GM19468 (cell line): Measurements from ENCODE around the gene KIAA1586.
"Not testable (repeated sequence)": the region's sequence is repeated elsewhere in the genome, so short reads cannot be mapped to it uniquely, and the experiment has no call there.

Experiments used
- ATAC-seq: cut with Tn5 transposase; IDR thresholded peaks from one replicate; pipeline ENCODE4 v1.9.1; 2021; ENCODE audit warnings: mild to moderate bottlenecking, moderate library complexity, moderate number of reproducible peaks; ENCODE audit not compliant: unreplicated experiment; ENCODE audit errors: extremely low read depth

The KIAA1586 gene

DNA sequence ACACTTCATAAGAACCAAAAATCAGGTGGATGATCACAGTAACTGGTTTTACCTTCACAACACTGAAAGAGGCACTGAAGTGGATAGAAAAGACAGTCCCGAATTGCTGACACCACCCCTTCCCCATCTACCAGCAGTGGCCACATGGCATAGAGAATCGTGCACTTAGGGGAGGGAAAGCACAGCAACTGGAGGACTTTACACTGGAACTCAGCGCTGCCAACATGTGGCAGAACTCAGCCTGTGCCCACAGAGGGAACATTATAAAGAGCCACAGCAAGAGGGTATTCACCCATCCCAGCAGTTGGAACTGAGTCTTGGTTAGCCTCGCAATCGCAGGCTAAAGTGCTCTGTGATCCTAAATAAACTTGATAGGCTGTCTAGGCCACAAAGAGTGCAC, 6.5 kb upstream of the KIAA1586 start:
- ATAC-seq, result no peak

DNA sequence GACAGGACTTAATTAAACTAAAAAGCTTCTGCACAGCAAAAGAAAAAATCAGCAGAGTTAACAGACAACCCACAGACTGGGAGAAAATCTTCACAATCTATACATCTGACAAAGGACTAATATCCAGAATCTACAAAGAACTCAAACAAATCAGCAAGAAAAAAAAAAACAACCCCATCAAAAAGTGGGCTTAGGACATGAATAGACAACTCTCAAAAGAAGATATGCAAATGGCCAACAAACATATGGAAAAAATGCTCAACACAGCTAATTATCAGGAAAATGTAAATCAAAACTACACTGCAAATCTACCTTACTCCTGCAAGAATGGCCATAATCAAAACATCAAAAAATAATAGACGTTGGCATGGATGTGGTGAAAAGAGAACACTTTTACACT, 2.4 kb upstream of the KIAA1586 start:
- not testable (repeated sequence) for ATAC-seq

DNA sequence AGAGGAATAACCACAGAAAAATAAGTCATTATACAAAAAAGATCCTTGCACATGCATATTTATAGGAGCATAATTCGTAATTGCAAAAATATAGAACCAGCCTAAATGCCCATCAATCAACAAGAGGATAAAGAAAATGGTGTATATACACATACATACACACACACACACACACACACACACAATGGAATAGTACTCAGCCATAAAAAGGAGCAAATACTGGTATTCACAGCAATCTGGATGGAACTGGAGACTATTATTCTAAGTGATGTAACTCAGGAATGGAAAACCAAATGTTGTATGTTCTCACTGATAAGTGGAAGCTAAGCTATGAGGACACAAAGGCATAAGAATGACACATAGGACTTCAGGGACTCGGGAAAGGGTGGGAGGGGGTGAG, 1.9 kb upstream of the KIAA1586 start:
- no peak for ATAC-seq

DNA sequence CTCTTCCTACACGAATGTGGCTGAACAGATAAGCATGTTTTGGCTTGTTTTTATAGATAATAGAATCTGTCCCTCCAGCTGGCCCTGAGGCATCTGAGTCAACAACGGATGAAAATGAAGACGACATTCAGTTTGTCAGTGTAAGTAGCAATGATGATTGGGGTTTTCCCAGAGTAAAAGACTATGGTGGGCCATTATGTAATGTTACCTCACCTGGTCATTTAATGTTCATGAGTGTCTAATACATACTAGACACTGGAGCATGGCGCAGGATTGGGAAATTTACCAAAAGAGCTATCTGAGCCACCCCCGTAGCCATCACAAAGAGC, 728 bp downstream of the KIAA1586 start:
- ATAC-seq, result peak; percentile 17

DNA sequence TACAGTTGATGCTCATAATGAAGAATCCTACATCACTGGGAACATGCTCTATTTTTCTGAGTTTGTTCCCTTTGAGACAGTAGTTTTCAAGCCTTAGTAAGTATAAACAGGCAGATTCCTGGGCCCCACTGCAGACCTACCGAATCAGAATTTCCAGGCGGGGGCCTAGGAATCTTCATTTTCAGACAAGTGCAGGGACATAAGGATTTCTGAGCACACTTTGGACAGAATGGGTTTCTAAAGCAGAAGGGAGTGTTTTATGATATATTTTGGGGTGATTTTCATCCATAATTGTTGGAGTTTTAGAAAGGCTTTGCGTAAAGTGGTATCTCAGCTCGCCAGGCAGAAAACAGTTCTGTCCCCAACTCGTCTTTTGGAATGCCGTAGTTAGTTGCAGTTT, 1.4 kb downstream of the KIAA1586 start:
- not testable (repeated sequence) for ATAC-seq

DNA sequence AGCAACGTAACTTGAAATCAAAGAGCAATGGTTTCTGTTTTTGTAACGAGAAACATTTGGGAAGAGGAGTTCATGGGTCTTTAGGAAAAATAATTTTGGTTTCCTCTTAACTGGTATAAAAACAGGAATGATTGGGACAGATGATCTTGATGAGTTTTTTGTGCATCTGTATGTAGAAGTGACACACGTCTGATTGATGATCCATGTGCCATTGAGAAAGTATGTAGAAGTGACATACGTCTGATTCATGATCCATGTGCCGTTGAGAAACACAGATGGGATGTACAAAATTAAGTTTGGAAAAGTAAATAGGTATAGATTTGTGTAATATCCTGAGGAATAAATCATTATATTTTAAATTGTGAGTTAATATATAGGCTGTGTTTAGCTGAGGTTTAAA, 2.1 kb downstream of the KIAA1586 start:
- no peak for ATAC-seq

DNA sequence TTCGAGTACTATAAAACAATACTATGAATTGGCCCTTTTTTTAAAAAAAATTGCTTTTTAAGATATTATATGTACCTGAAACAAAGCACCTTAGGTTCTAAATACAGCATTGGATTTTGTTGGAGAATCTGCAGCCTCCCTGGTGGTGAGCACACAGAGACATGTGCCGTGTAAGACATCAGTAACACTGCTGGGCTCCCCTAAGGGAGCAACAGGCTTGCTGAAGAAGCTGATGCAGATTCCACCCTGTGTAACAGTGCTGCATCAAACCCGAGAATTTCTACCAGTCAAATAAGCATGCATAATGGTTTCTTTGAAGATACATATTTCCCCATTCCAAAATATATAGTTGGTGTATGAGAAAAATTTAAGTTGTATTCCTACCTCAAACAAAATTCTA, 17.4 kb downstream of the KIAA1586 start:
- ATAC-seq, result no peak

DNA sequence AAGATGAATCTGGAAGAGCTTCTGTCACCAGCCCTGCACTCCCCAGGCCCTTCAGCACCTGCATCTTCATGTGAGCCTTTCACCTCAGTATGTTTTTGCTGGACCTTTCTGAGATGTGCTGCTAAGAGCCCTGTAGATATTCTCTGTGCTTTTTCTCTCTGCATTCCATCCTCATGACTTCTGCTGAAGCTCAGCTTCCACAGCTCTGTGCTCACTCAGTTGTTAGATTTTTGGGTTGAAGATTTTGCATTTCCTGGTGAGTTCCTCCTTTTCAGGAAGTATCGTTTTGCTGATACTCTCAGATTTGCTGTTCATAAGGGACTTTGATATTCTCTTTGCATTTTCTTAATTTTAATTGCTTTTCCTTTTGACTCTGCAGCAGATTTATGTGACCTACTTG, 18.3 kb downstream of the KIAA1586 start:
- ATAC-seq, result no peak

DNA sequence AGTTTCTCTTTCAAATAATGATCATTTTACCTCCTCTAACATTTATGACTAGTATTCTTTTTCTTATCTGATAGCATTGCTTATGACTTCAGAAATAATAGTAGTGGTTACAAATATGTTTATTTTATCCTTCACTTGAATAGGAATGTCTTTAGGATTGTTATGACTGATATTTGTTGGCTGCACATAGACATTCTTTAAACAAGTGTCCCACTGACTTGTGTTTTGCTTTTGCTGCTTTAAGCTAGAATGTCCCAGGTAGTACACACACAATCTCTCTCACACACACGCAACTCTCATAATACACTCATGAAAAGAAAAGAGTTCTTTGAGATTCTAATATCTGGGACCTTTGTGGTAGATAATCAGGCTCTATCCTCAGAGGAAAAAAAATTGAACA, 21.6 kb downstream of the KIAA1586 start:
- ATAC-seq, result no peak

DNA sequence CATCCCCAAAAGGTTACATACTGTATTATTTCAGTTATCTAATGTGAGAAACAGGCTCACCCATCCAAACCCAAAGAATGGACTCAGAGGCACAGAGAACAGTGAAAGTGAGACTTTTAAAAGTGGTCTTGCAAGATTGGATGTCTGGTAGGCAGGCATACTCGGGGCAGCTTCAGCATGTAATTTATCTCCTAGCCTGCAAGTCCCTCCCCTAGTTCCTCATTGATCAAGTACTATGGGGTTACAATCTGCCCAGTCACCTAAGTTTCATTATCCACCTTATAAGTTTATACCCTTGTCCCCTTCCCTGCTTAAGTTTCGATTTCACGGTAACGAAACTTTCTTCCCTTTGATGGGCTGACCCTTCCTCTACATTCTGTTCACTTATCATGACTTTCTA, 22.7 kb downstream of the KIAA1586 start:
- ATAC-seq, result no peak

DNA sequence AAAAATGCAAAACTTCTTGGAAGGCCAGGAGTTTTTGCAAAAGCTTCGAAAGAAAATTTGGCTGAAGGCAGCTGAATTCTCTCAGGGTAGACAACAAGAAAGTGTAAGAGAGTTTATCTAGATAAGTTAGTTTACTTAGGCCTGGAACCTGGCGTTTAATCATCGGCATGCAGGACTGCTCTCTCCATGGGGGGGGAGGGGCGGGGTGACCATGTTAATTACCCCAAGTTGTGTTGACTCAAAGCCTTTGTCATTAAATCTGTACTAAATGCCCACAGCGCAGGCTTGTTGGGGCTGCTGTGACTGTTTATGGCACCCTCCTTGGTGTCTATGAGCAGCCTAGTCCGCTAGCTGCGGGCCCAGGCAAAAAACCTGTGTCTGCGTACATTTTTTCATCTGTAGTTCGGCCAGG, 23.4 kb downstream of the KIAA1586 start:
- ATAC-seq, result no peak

DNA sequence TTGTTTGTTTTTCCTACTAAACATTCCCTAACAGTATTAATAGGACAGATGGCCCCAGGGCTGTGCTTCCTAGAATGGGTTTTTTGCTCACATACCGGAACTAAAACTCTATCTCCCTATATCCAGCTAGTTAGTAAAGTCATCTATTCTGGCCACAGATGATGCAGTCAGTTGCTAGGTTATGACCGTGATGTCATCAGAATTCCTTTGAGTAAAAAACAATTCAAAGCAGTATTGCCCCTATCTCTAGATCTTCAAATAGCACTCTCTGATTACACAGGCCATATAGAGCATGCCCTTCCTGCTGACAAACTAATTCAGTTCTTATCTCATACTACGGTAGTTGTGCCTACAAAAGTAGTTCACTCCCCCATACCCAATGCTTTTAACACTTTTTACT, 25.6 kb downstream of the KIAA1586 start:
- ATAC-seq, result no peak

DNA sequence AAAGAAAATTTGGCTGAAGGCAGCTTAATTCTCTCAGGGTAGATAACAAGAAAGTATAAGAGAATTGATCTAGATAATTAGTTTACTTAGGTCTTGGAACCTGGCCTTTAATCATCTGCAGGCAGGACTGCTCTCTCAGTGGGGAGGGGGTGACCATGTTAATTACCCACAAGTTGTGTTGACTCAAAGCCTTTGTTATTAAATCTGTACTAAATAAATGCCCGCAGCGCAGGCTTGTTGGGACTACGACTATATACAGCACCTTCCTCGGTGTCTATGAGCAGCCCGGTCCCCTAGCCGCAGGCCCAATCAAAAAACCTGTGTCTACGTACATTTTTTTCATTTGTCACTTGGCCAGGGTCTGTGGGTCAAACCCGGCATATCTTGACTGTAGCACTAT, 27.9 kb downstream of the KIAA1586 start:
- no peak for ATAC-seq

DNA sequence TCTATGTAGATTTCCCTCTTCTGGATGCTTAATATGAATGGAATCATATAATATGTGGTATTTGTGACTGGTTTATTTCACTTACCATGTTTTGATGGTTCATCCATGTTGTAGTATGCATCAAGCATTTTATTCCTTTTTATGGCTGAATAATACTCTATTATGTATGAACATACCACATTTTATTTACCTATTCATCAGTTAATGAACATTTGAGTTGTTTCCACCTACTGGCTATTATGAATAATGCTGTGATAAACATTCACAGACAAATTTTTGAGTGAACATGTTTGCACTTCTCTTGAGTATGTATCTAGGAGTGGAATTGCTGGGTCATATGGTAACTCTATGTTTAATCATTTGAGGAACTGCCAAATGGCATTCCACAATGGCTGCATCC, 28.6 kb downstream of the KIAA1586 start:
- no peak for ATAC-seq

DNA sequence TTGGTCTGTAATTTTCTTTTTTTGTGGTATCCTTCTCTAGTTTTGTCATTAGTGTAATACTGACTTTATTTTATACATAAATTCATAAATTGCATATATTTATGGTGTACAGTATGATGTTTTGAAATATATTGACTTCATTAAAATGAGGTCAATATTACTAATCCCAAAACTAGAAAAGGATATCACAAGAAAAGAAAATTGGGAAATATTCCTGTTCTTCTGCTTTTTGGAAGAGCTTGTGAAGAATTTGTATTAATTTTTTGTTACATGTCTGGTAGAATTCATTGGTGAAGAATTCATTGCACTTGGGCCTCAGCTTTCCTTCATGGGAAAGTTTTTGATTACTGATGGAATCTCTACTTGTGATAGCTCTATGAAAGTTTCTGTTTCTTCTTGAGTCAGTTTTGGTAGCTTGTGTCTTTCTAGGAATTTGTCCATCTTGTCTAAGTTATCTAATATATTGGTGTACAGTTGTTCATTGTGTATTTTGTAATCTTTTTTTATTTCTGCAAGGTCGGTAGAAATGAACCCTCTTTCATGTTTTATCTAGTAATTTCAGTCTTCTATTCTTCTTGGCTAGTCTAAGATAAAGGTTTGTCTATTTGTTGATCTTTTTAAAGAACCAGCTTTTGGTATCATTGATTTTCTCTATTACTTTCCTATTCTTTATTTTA, 32.2 kb downstream of the KIAA1586 start:
- ATAC-seq, result no peak

DNA sequence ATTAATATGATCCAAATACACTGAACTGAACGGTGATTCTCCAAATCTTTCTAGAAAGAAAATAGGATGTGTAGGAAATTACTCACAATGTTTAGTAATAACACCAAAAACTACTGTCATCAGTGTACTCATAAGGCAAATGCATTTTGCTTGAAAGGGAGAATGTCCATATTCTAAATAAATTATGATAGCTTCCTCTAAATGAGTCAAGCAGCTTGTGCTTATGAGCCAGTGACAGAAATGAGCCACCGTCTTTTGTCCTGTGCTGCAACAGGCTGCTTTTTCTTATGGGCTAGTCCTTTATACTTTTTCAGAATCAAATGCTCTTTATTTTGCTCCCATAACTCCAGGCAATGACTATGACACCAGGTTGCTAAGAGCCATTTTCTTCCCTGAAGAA, 39.0 kb downstream of the KIAA1586 start:
- ATAC-seq, result no peak

DNA sequence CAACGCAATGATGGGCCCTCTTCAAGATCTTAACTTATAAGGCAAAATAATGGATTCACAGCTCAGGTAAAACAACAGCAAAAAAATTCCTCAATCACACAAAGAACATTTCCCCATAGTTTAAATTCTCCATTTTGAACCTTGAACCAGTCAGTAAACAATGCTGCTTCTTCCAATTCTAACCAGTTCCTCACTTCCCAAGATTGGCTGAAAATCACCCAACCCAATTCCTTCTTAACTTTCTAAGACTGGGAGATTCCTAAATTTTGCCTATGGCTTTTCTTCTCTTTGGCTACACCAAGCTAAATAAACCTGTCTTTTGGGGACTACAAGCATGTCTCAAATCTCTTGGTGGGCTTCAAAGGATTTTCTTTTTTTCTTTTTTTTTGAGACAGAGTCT, 40.4 kb downstream of the KIAA1586 start:
- no peak for ATAC-seq

DNA sequence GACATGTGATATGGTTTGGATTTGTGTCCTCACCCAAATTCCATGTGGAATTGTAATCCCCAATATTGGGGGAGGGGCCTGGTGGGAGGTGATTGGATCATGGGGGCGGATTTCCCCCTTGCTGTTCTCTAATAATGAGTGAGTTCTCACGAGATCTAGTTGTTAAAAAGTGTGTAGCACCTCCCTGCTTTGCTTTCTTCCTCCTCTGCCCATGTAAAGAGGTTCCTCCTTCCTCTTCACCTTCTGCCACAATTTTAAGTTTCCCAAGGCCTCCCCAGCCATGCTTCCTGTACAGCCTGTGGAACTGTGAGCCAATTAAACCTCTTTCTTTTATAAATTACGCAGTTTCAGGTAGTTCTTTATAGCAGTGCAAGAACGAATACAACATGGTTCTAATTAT, 41.4 kb downstream of the KIAA1586 start:
- no peak for ATAC-seq

DNA sequence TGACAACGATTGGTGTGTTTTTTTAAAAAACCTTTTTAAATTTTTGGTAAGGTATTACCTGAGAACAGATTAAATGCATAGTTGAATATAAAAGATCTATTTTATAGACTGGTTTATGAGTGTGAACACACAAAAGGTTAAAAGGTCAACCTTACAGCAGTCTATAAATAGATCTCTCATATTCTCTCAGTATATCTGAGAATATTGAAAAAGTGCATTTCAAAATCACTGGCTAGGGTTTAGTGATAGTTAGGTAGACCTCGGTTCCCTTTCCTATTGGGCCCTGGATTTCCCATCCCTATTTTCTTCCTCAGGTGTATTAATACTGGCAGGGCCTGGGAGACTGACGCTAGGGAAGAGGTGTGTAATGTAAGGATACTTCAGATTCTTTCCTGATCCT, 42.8 kb downstream of the KIAA1586 start:
- ATAC-seq, result no peak

DNA sequence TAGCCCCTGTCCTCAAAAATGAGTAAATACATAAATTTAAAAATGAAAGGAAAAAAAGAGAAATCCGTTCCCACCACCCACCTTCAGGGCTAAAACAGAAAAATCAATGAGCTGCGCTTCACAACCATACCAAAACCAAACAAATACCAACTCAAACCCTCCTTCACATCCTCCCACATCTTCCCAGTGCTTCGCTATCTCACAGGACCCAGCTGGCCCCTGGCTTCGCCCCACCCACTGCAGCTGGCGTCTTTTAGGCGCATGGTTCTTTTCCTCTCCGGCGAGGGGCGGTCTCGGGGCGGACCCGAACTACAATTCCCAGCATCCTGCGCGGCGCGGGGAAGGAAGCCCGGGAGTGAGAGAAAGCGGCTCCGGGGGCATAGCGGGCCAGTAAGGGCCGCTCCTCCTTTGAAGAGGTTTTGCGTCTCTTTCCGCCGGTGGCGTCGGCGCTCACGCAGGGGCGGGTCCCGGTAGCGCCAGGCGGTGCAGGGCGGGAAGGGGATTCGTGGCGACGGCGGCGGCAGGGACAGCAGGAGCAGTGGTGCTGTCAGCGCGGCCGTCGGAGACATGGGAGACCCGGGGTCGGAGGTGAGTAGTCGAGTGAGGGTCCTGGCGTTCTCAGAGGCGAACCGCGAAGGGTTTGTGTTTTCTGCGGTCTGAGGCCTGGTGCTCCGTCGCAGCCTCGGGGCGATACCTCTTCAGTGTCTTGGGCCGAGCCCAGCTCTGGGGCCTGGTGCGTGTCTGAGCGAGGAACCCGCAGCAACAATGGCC, 43.4 kb downstream of the KIAA1586 start, which contains the start of gene ZNF451:
Gene ZNF451, plus strand, starts transcription at position 502 of the 771 bp plus-strand sequence. Its CDS starts 66 bp downstream, at position 568.
- ATAC-seq, result peak; percentile 89

DNA sequence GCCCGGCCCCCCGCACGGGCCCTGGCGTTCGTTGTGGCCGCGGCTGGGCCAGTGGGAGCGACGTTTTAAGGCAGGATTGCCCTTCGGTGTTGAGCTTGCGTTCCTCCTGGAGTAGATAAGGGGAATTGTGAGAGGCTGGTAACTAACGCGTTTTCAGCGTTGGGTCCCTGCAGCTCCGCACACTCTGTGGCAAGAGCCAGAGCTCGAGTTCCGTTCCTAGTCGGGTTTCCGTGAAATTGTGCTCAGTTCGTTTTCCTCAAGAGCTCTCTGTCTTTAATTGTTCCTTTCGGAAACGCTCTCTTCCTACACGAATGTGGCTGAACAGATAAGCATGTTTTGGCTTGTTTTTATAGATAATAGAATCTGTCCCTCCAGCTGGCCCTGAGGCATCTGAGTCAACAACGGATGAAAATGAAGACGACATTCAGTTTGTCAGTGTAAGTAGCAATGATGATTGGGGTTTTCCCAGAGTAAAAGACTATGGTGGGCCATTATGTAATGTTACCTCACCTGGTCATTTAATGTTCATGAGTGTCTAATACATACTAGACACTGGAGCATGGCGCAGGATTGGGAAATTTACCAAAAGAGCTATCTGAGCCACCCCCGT, 44.1 kb downstream of the KIAA1586 start:
- not testable (repeated sequence) for ATAC-seq
